BJ (cell line): Measurements from ENCODE around the gene STON1. TPM values are rescaled to one million over a fixed set of nuclear protein-coding genes. Genes with fewer than 3 reads are reported as not detected.
A peak's percentile ranks its signal among the peaks of the same experiment; 100 is the strongest.
"Not testable (repeated sequence)": the region's sequence is repeated elsewhere in the genome, so short reads cannot be mapped to it uniquely, and the experiment has no call there.

Experiments used
- CTCF ChIA-PET: fragments of 350-600 bp; formaldehyde crosslinking; extraction: SDS; loops from one replicate; lab custom pipeline; 2021; ENCODE audit warnings: antibody characterized with exemption, inconsistent platforms; lab: Yijun Ruan, JAX
- POLR2A ChIA-PET: fragments of 300-600 bp; sonication (Branson Sonifier 250); formaldehyde crosslinking; extraction: SDS; loops from one replicate; lab custom pipeline; 2021; ENCODE audit warnings: antibody characterized with exemption; lab: Charles Lee
- DNase-seq: peaks from one replicate; pipeline ENCODE4 v3.0.0-alpha.2; 2011; ENCODE audit warnings: low read depth
- H3K27me3 ChIP-seq: 2 replicates; pipeline ENCODE4 v1.6.0; 2011; ENCODE audit warnings: low read length; ENCODE audit not compliant: control insufficient read depth, insufficient read depth
- H3K36me3 ChIP-seq: 2 replicates; pipeline ENCODE4 v1.5.1; 2011; ENCODE audit warnings: low read length; ENCODE audit not compliant: control insufficient read depth, insufficient read depth
- H3K4me3 ChIP-seq: 2 replicates; pipeline ENCODE4 v1.5.1; 2011; ENCODE audit warnings: low read depth, mild to moderate bottlenecking, control low read depth, low read length
- CTCF ChIP-seq: IDR thresholded peaks from 2 replicates; pipeline ENCODE4 v1.5.1; 2011; ENCODE audit warnings: low read depth, mild to moderate bottlenecking, control low read depth, inconsistent platforms, low read length, moderate library complexity; ENCODE audit not compliant: insufficient read depth
- polyA plus RNA-seq: library from polyadenylated mRNA; depleted of rRNA; stranded (reverse); fragments of >200 nt; gene quantifications from 2 replicates; pipeline ENCODE4 v1.2.3, GENCODE V29; 2011

The STON1 gene
- polyA plus RNA-seq, 1 experiment, result 4.0 TPM

DNA sequence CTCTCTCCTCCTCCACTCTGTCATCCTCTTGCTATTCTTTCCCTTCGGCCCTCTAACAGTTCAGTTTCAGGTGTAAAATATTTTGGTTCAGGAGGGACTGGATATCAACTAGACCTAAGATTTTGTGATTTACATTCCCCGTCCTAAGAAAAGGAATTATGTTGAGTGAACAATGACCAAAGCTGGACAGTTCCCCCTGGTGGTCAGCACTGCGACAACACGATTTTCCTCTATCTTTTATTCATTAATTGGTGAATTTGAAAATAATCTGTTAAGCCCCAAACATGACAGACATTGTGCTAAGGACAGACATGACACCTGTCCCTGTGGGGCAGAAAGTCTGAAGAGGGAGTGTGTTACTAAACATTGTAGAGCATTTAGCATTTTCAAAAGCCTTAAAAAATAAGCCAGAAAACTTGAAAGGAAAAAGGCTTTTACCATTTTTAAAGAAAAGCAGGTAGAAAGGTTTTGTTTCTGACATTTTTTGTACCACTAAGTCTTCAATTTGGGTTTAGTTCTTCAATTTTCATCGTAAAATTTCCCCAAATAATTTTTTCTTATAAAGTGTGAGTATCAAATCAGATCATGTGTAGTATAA is 59.3 kb downstream of the STON1 start:
- peak; percentile 77 for TF ChIP-seq CTCF
- Histone ChIP-seq H3K36me3 (no peaks in the 10 kb centered on the region), H3K4me3 (no peak overlapping the region), H3K27me3 (no peaks in the 10 kb centered on the region)
- DNase-seq, result no peak
- CTCF ChIA-PET, result interaction anchor here (0.5 to 2.8 kb wide), 12 partner anchors 11 to 1904 kb away, joined by 3 to 15 read pairs (median 4); no protein-coding TSS in a partner anchor
- POLR2A ChIA-PET, result no interaction called here

DNA sequence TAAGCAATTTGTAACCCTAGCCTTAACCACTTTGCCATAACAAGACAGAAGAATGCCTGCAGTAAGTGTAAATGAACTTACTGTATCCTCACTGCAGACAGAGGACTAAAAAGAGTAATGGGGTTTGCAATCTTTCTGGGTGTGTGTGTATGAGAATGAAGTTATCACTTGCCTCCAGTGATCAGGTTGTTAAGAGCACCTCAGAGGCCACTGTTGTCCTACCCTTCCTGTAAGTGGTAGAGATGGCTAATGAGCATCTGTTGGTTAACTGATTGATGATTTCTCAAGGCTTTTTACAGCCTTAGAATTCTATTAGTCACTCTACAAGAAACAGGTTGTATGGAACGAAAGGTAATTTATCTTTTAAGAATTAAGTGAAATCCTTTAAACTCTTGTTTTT is 60.1 kb downstream of the STON1 start:
- no peak for DNase-seq
- no peaks in the 10 kb centered on the region for H3K36me3 ChIP-seq
- no peak overlapping the region for H3K4me3 ChIP-seq
- H3K27me3 ChIP-seq, result no peaks in the 10 kb centered on the region
- ChIA-PET CTCF (interaction anchor here (1.1 to 1.4 kb wide), 2 partner anchors 10 to 13 kb away, joined by 3 read pairs; no protein-coding TSS in a partner anchor), POLR2A (no interaction called here)
- TF ChIP-seq CTCF, result no peak

DNA sequence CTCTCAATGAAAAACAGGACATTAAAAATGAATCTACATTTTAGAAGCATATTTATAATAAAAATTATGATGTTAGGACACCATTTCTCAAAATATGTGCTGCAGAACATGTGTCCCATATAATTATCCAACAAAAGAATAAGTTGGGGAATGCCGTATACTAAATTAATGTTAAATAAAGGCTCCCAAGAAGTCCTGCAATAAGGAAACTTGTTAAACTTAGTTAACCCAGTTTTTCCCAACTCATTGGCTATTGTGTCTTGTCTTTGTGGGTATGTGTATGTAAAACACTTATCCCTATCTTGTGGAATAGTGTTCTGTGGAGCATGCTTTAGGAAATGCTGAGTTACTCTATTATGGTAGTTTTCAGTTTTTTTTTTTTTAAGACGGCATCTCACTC is 62.1 kb downstream of the STON1 start:
- CTCF ChIA-PET, result interaction anchor here (0.9 to 1.5 kb wide), 3 partner anchors 19 to 124 kb away, joined by 5 to 6 read pairs (median 5); no protein-coding TSS in a partner anchor
- Histone ChIP-seq H3K36me3 (no peaks in the 10 kb centered on the region), H3K27me3 (no peaks in the 10 kb centered on the region), H3K4me3 (no peak overlapping the region)
- POLR2A ChIA-PET, result no interaction called here
- no peak for DNase-seq
- no peak for TF ChIP-seq CTCF

GRCh38 chr2:48596751-48597150 is 66.8 kb downstream of the STON1 start:
- DNase-seq, H3K4me3 ChIP-seq, H3K27me3 ChIP-seq, POLR2A ChIA-PET, H3K36me3 ChIP-seq: not testable (repeated sequence)
- CTCF ChIA-PET, result interaction anchor here (0.7 kb wide), 1 partner anchor 1101 kb away, joined by 3 read pairs; no protein-coding TSS in a partner anchor

DNA sequence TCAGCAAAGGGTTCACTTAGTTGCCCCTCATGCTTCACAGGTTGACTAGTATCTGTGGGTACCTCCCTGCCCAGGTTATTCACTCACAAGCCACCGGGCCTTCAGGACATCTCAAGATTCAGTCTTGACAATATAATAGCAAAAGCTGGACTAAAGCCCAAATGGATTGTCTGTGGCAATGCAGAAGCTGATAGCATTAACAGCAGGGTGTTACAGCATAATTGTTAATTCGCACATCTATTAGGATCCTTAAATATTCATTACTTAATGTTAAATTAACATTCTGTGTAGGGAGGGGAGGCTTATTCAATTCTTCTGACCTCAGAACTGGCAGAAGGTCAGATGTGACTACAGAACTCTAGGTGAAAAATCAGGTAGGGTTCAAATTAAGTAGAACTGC is 67.5 kb downstream of the STON1 start:
- TF ChIP-seq CTCF, result no peak
- H3K36me3 ChIP-seq, result no peaks in the 10 kb centered on the region
- DNase-seq, result no peak
- no peaks in the 10 kb centered on the region for H3K27me3 ChIP-seq
- H3K4me3 ChIP-seq, result no peak overlapping the region
- ChIA-PET CTCF (no interaction called here), POLR2A (no interaction called here)
